Activated naive CD8-positive, alpha-beta T cell (primary cell): ENCODE measurements around the gene FER1L5.
A peak's percentile ranks its signal among the peaks of the same experiment; 100 is the strongest.

Source experiments
- H3K27ac Mint-ChIP-seq: one replicate; pipeline ENCODE4 v1.8.0; 2021; ENCODE audit warnings: mixed read lengths
- H3K27me3 Mint-ChIP-seq: one replicate; pipeline ENCODE4 v1.8.0; 2021; ENCODE audit warnings: mixed read lengths
- H3K36me3 Mint-ChIP-seq: one replicate; pipeline ENCODE4 v1.8.0; 2021; ENCODE audit warnings: mixed read lengths
- H3K4me1 Mint-ChIP-seq: one replicate; pipeline ENCODE4 v1.8.0; 2021; ENCODE audit warnings: low read depth, mixed read lengths
- H3K4me3 Mint-ChIP-seq: one replicate; pipeline ENCODE4 v1.8.0; 2021; ENCODE audit warnings: mild to moderate bottlenecking, mixed read lengths
- H3K9me3 Mint-ChIP-seq: one replicate; pipeline ENCODE4 v1.8.0; 2021; ENCODE audit warnings: low read depth, mixed read lengths

The FER1L5 gene

DNA sequence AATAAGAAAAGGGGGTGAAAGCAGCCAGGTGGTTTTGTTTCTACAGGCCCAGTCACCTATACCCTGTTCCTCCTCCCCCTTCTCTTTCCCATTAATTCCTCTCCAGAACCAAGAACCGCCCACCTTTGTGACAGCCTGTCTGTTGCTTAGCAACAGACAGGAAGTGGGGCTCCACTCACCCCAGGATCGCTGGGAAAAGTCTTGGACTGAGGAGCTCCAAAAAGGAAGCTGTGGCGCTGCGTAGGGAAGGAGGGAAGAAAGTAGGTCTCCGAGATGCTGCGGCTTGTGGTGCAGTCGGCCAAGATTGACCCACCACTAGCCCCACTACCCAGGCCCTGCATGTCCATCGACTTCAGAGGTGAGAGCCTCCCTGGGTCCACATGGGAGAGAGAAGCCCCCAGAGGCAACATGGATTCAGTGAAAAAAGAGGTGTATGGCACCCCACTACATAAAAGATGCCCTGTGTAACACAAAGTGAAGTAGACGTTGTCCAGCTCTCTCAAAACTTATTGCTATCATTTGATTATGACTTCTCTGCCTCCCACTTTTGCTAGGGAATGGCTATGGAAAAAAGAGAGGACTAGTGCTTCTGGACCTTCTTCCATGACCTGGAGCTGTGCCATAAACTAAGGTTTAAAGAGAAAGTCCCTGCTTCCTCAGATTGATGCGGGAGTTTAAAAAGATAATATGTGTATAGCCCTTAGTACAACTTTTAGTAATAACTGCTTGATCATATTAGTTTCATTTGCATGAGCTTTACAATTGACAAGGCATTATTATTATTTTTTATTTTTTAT is at the start of gene FER1L5:
Gene FER1L5 (plus strand): TSS at position 201 of the 797 bp plus-strand sequence. CDS start 73 bp downstream, at position 274.
- no peak within 1 kb of the TSS for H3K27ac Mint-ChIP-seq
- H3K4me3 Mint-ChIP-seq = no peak within 1 kb of the TSS
- no peaks in the 10 kb centered on the region for H3K9me3 Mint-ChIP-seq
- no peaks in the 10 kb centered on the region for H3K36me3 Mint-ChIP-seq
- H3K4me1 Mint-ChIP-seq = peaks cover 5% of the 10 kb centered on the region
- H3K27me3 Mint-ChIP-seq = no peaks in the 10 kb centered on the region

DNA sequence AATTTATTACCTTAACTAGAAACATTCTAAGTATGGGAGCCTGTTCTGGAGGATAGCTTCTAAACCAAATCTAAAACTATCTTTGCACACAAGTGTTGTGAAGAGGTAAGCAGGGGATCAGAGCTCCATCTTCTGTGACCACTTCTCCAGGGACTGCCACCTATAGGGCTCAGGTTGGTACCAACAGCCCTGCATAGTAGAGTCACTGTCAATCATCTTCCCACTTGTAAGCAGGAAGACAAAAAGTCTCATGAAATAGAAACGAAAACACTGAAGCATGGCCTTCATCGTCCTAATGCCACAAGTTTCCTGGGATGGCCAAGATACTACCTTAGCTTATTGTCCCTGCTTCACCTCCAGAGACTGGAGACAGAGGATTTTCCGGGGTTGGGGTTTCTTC is 48.3 kb upstream of the FER1L5 start:
- H3K36me3 Mint-ChIP-seq = peaks cover 14% of the 10 kb centered on the region
- no peaks in the 10 kb centered on the region for H3K9me3 Mint-ChIP-seq
- no peak overlapping the region for H3K4me3 Mint-ChIP-seq
- peaks cover 33% of the 10 kb centered on the region for H3K4me1 Mint-ChIP-seq
- no peaks in the 10 kb centered on the region for H3K27me3 Mint-ChIP-seq
- peak overlapping the region; percentile 74 for H3K27ac Mint-ChIP-seq

DNA sequence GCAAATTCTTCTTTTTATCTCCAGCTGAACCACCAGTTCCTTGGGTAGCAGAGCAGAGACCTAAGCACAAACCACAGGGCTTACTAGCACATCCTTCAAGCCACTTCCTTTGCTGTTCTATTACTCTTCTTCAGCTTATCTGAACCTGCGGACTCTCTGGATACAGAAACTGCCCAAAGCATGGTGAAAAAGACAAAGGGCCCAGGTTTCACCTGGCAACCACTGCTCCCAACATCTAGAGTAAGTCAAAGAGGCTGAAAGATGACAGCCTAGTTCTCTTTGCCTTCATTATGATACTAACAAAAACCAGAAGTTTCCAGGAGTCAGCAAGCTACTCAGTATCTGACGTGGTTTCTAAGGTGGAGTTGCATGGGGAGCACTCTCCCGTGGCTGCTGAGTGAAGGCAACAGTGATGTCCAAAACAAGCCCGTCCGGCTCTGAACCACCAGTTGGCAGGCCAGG is 47.8 kb upstream of the FER1L5 start:
- Mint-ChIP-seq H3K27ac (peak overlapping the region; percentile 74), H3K4me1 (peaks cover 31% of the 10 kb centered on the region), H3K4me3 (peak overlapping the region; percentile 14), H3K36me3 (peaks cover 11% of the 10 kb centered on the region), H3K9me3 (no peaks in the 10 kb centered on the region), H3K27me3 (no peaks in the 10 kb centered on the region)

DNA sequence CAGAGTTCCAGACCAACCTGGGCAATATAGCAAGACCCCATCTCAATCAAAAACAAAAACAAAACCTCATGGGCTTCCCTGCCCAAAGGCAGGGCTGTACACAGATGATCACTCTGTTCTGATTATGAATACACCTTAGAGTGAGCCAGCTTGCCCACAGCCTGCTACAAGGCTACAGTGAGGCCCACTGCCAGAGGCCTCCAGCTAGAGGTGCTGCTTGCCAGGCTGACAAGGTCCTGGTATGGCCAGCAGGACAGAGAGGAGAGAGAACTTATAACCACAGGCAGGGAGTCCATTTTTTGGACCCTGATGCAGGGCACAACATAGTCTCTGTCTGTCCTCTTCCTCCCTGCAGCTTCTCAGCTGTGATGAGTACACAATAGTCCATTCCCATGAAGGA is 46.0 kb upstream of the FER1L5 start:
- Mint-ChIP-seq H3K27me3 (no peaks in the 10 kb centered on the region), H3K4me1 (peaks cover 32% of the 10 kb centered on the region), H3K27ac (no peak overlapping the region), H3K4me3 (no peak overlapping the region), H3K36me3 (peaks cover 14% of the 10 kb centered on the region), H3K9me3 (no peaks in the 10 kb centered on the region)

DNA sequence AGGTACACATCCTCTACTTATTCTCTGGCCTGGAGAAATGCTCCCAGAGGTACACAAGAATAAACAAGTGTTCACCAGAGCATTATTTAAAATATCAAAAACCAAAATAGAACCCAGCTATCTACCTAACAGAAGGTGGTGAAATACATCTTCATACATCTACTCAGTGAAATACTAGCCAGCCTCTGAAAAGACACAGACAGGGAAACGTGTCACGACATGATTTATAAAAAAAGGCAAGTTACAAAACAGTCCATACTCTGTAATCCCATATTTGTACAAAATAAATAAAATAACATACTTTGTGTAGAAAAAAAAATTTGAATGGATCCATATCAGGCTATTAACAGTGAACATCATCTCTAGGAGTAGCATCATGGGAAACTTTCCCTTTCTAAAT is 42.6 kb upstream of the FER1L5 start:
- H3K27ac Mint-ChIP-seq = no peak overlapping the region
- no peaks in the 10 kb centered on the region for H3K27me3 Mint-ChIP-seq
- H3K4me1 Mint-ChIP-seq = peaks cover 14% of the 10 kb centered on the region
- H3K36me3 Mint-ChIP-seq = peaks cover 10% of the 10 kb centered on the region
- no peak overlapping the region for H3K4me3 Mint-ChIP-seq
- no peaks in the 10 kb centered on the region for H3K9me3 Mint-ChIP-seq

DNA sequence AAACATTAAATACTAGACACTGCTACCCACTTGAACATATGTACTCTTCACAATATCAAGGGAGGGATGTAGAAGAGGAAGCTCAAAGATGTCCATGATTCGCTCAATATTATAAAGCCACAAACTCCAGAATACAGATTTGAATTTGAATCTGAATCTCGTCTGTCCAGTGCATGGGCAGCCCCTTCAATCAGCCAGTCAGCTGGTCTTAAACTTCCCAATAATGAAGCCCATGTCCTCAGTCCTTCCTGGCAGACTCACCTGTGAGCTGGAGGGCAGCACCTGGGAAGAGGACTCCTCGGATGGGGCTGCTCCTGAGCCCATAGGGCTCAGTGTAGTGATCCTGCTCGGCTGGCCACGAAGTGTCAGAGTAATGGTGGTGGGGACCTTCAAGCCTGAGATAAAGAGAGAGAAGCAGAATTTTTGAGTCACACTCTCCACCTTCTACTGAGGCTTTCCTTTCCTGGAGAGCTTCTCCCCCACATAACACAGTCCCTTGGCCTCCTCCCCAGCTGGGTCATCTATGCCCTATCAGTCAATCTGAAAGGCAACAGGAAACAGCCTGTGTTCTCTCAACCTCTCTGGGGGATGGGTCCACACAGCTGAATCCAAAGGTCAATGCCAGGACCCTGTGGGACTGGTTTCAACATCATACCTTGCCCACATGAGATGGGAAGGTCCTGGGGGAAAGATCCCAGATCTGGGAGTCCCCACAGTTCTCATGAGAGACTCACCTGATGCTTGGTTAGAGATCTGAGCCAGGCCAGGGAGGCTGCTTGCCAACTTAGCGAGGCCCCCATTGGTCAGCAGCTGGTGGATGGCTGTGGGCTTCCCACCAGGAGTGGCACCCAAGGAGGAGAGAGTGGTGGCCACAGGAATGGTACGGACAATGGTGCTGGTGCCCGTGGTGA is 40.9 kb upstream of the FER1L5 start:
- no peak overlapping the region for H3K27ac Mint-ChIP-seq
- H3K36me3 Mint-ChIP-seq = peaks cover 10% of the 10 kb centered on the region
- no peaks in the 10 kb centered on the region for H3K9me3 Mint-ChIP-seq
- peaks cover 6% of the 10 kb centered on the region for H3K4me1 Mint-ChIP-seq
- no peak overlapping the region for H3K4me3 Mint-ChIP-seq
- no peaks in the 10 kb centered on the region for H3K27me3 Mint-ChIP-seq

DNA sequence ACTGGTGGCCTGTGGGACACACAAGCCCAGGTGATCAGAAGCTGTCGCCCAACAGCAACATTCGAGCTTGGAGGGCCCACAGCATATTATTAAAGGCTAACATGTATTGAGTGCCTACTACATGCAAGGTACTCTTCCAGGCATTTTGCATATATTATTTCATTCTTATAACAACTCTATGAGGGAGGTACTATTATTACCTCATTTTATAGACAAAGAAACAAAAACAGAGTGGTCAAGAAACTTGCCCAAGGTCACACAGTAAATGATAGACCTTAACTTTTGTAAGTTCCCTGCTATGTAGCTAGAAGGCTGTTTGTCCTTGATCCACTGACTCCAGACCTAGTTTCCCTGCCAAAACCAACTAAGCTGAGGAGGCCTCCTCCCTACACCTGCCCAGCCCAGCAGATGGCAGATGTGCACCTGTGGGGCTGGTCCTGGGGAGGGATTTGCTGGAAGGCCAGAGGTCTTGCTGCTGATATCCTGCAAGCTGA is 40.2 kb upstream of the FER1L5 start:
- Mint-ChIP-seq H3K36me3 (peaks cover 12% of the 10 kb centered on the region), H3K4me1 (peaks cover 6% of the 10 kb centered on the region), H3K27ac (no peak overlapping the region), H3K27me3 (no peaks in the 10 kb centered on the region), H3K4me3 (no peak overlapping the region), H3K9me3 (no peaks in the 10 kb centered on the region)

DNA sequence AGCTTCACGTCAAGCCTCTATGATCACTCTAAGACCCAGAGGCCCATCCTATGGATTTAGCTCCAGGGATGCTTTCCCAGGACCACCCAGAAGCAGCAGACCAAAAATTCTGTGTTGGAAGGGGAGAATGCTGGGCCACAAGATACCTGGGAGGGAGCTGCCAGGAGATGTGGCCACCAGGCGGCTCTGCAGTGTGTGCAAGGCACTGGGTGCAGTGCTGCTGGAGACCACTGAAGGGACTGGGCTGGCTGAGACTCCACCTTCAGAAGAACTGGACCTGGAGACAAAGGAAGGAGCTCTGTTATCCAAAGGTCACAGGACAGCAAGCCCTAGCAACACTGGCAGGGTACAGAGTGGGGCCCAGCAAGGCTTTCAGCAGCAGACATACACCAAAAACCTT is 38.5 kb upstream of the FER1L5 start:
- no peaks in the 10 kb centered on the region for H3K27me3 Mint-ChIP-seq
- H3K27ac Mint-ChIP-seq = no peak overlapping the region
- peaks cover 6% of the 10 kb centered on the region for H3K4me1 Mint-ChIP-seq
- no peaks in the 10 kb centered on the region for H3K9me3 Mint-ChIP-seq
- peaks cover 11% of the 10 kb centered on the region for H3K36me3 Mint-ChIP-seq
- H3K4me3 Mint-ChIP-seq = no peak overlapping the region

DNA sequence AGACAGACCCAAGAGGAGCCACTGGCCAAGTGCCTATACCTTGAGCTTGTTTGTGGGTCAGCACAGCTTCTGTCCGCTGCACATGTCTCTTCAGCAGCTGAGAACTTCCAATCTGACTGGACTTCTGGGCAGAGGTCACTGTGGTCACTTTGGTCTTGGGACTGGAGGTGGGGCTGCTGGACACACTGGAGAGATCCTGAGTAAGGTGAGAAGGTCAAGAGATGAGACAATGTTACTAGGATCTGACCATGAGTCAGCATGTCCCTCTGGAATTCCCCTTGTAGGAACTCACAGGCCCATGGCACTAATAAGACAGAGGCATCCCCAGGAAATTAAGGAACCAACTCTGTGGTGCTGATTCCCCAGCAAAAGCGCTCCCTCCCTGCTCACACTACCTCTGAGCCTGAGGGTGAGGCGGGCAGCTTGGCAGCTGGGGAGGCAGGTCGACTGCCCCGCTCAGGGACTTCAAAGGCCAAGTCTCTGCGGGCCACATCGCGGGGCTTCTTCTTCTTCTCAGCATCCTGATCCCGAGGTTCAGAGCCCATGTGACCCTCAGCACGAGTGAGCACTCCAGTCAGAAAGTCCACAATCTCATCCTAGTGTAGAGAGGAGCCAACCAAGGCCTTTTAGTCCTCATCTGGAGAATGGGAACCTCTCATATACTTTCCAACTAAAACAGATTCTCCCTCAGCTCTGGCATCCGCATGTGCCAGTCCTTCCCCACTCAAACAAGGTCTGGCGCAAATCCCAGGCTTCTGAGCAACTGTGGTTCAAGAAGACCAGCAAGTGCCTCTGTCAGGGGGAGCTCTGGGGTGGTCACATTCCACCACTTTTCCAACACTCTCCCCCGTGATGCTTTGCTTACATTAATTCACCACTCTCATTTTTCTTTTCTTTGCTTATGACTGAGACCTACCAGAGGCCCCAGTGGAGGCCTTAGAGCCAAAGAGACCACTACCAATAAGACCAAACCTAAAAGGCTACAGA is 33.8 kb upstream of the FER1L5 start:
- no peaks in the 10 kb centered on the region for H3K4me1 Mint-ChIP-seq
- H3K36me3 Mint-ChIP-seq = peaks cover 13% of the 10 kb centered on the region
- H3K27ac Mint-ChIP-seq = no peak overlapping the region
- H3K4me3 Mint-ChIP-seq = no peak overlapping the region
- H3K9me3 Mint-ChIP-seq = no peaks in the 10 kb centered on the region
- H3K27me3 Mint-ChIP-seq = no peaks in the 10 kb centered on the region

DNA sequence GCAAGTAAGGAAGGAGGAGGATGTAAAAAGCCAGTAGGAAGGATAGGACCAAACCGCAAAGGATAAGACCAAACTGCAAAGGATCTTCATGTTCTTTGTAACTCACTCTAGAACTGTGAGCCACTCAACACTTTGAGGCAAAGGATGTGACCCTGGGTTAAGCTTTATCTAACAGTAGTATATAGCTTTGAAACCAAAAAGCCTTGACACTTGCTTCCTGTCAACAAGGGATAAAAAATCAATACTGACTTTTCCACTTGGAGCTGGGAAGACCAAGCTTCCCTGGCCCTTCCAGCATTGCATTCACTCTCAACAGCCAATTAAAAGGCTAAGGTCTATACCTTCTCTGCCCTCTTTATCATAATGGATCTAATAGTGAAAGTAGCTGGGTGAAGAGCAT is 26.4 kb upstream of the FER1L5 start:
- H3K9me3 Mint-ChIP-seq = no peaks in the 10 kb centered on the region
- H3K27ac Mint-ChIP-seq = peak overlapping the region; percentile 73
- H3K4me3 Mint-ChIP-seq = no peak overlapping the region
- H3K36me3 Mint-ChIP-seq = peaks cover 12% of the 10 kb centered on the region
- no peaks in the 10 kb centered on the region for H3K27me3 Mint-ChIP-seq
- peaks cover 20% of the 10 kb centered on the region for H3K4me1 Mint-ChIP-seq

DNA sequence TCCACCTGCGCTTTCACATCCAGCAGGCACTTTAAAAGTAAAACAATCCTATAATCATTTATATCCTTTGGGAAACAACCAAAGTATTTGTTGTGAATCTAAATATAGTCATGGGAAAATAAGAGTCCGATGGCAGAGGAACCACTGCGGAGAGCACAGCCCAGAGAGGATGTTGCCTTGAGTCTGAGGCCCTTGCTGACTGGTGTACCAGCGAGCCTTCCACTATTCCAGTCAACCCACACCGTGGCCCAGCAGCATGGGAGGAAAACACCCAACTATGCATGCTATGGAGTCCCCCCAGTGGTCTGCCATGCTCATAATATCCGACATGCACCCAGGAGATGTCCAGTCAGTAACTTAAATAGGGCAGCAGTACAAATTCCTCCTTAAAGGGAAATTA is 26.0 kb upstream of the FER1L5 start:
- Mint-ChIP-seq H3K4me1 (peaks cover 20% of the 10 kb centered on the region), H3K27me3 (no peaks in the 10 kb centered on the region), H3K4me3 (no peak overlapping the region), H3K36me3 (peaks cover 12% of the 10 kb centered on the region), H3K27ac (peak overlapping the region; percentile 73), H3K9me3 (no peaks in the 10 kb centered on the region)

DNA sequence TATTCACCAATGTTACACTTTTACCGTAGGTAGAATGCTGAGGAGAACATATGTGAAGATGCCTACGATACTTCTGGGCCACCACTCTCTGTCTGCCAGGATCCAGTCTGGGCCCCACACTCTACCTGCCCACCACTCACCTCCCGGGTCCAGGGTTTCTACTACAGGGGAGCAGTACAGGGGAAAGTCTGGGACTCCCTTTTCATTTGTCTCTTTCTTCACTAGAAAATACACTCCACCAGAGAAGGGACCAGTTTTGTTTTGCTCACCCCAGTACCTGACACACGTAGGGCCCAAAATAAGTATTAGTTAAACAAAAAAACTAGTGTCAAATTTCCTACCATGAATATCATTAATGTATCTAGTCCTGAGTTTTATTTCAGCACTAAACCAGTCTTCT is 25.6 kb upstream of the FER1L5 start:
- Mint-ChIP-seq H3K4me1 (peaks cover 20% of the 10 kb centered on the region), H3K27ac (peak overlapping the region; percentile 73), H3K27me3 (no peaks in the 10 kb centered on the region), H3K9me3 (no peaks in the 10 kb centered on the region), H3K36me3 (peaks cover 12% of the 10 kb centered on the region), H3K4me3 (peak overlapping the region; percentile 10)

DNA sequence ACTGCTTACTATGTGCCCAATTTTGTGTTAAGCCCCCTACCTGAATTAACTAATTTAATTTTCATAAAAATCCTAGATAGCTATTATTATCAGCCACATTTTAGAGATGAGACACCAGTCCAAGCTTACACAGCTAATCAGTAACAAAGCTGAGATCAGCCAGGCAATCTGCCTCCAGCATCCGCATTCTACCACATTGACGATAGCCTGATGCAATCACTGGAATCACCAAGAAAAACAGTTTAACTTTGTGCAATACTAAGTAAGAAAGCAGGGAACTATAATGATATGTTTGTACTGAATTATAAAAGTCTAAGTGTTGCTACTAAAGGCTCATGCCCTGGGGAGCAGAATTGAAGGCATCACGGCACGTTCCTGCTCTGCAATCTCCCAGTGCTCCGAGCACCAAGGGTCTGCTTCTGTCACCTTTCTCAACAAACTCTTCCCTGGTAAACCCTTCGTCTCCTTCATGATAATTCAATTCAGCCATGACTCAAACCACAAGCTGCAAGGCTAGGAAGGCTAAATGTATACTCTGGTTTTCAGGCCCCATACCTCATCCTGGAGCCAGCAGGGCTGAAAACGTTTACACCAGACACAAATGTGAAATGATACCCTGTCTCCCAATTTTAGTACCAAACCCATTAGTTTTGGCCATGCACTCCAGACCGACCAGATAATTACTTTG is 23.8 kb upstream of the FER1L5 start:
- Mint-ChIP-seq H3K27ac (peak overlapping the region; percentile 16), H3K27me3 (no peaks in the 10 kb centered on the region), H3K4me3 (no peak overlapping the region)

DNA sequence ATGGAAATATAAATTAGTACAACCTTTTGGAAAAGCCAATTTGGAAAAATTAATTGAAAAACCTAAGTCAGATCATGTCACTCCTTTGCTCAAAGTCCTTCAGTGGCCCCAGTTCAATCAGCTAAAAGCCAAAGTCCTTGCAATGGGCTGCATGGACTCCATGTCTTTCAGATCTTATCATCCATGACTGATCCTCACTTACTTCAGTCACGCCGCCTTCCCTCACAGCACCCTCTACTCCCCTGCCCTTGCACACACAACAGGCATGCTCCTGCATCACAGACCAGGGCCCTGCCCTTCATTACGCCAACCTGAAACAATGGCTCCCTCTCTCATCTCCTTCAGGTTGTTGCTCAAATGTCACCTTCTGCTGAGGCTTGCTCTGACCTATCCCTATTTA is 20.0 kb upstream of the FER1L5 start:
- Mint-ChIP-seq H3K27ac (no peak overlapping the region), H3K4me1 (peaks cover 21% of the 10 kb centered on the region), H3K9me3 (no peaks in the 10 kb centered on the region), H3K36me3 (peaks cover 9% of the 10 kb centered on the region), H3K27me3 (no peaks in the 10 kb centered on the region), H3K4me3 (no peak overlapping the region)

More for the DNA sequence above, 23.8 kb upstream of the FER1L5 start:
- peaks cover 12% of the 10 kb centered on the region for H3K36me3 Mint-ChIP-seq
- H3K9me3 Mint-ChIP-seq = no peaks in the 10 kb centered on the region
- H3K4me1 Mint-ChIP-seq = peaks cover 20% of the 10 kb centered on the region
